Measurements from ENCODE around the gene ZFAND2A.
"Not testable (repeated sequence)": the region's sequence is repeated elsewhere in the genome, so short reads cannot be mapped to it uniquely, and the experiment has no call there.

ZFAND2A gene

DNA sequence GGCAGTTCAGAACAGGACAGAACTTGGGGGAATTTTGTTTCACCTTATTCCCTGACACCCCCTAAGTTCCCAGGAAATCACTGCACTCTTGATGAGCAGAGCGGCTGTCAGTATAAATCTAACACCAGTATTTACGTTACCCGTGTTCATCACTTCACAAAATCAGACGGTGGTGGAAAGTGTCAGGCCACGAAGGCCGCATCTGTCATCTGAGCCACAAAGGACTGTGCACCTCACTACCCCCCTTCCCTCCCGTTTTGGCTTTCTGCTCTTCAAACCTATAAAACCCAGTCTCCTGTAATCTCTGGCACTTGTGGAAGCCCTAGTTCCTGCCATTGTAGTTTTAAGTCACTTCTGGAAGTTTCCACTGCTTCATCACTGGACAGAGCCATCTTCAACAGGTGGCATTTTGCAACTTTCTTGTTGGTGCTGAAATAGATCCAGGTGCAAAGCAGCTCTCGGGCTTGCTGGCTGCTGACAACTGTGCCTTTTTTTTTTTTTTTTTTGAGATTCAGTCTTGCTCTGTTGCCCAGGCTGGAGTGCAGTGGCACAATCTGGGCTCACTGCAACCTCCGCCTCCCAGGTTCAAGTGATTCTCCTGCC is 9.5 kb downstream of the ZFAND2A start:
- DNase-seq, result no peak

DNA sequence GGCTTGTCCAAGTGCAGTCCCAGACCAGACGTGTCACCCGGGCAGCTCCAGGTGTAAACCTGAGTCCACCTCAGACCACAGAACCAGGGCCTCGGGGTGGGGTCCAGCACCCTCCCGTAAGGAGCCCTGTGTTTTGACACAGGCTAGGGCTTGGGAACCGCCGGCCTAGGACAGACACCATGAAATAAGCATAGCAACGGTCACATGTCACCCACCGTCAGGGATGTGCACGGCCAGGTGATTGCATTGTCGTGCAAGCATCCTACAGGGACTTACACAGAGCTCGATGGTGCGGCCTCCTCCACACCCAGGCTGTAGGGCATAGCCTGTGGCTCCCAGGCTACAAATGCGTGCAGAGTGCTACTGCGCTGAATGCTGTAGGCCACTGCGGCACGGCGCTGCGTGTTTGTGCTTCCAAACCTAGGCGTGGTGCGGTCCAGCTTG is 10.6 kb downstream of the ZFAND2A start:
- DNase-seq, result no peak

DNA sequence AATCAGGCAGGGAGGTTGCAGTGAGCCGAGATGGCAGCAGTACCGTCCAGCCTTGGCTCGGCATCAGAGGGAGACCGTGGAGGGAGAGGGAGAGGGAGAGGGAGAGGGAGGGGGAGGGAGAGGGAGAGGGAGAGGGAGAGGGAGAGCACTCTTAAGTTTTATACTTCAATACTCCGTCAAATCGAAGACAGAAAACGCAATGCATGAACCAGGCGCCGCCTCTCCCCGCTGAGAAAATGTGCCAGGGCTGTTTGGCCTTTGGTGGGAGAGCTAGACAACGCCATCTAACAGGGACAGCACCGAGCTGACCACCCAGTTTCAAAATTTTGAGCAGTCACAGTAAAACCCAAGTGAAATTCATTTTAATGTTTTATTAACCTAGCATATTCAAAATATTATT is 12.1 kb downstream of the ZFAND2A start:
- DNase-seq, result not testable (repeated sequence)

DNA sequence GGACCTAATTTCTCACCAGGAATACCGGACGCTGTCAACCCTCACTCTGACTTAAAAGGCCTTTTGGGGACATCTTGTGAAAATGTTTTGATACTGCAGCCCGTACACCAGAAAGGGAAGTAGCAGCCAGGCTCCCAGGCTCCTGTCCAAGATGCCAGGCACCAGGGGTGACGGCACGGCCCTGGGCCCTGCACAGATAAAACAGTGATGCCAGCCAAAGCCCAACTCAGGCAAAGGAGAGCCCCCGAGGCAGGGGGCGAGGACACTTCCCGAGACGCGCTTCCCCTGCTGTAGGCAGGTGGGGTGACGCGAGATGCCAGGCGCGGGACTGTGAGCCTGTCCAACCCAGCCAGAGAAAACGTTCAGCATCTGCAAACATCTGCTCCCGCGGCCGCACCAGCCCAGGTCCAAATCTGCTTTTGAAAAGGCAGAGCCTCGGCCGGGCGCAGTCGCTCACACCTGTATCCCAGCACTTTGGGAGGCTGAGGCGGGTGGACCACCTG is 15.7 kb downstream of the ZFAND2A start:
- no peak for DNase-seq

DNA sequence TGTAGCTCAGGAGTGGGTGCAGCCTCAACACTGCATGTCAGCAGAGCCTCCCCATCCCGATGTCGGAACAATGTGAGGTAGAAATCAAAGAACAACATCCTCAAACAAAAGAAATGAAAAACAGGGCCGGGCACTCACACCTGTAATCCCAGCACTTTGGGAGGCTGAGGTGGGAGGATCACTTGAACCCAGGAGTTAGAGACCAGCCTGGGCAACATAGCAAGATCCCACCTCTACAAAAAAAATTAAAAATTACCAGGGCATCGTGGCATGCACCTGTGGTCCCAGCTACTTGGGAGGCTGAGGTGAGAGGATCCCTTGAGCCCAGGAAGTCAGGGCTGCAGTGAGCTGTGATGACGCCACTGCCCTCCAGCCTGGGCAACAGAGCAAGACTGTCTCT is 17.0 kb downstream of the ZFAND2A start:
- DNase-seq, result not testable (repeated sequence)

DNA sequence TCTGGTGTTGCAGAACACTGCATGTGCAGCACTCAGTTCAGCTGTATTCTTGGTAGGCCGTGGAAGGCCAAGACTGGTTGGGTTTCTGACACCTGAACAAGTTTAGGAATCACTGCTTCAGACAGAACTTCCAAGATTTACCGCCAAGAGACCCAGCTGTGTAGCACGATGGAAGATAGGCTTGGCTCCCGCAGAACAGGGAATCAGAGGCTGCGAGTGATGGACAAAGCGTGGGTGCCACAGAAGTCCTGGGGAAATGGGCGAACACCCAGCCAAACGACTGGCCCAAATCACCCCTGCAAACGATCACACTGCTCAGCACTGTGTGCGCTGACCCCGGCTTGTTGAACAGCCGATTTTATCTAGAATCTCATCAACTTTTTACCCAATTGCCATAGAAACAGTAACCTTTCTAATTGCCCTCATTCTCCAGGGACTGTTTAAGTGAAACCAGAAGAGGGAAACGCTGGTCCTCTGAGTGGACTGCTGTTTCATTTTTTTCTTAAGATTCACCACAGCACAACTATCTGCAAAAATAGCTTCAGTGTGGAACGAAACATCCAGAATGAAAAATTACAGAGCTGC is 17.9 kb downstream of the ZFAND2A start:
- no peak for DNase-seq

DNA sequence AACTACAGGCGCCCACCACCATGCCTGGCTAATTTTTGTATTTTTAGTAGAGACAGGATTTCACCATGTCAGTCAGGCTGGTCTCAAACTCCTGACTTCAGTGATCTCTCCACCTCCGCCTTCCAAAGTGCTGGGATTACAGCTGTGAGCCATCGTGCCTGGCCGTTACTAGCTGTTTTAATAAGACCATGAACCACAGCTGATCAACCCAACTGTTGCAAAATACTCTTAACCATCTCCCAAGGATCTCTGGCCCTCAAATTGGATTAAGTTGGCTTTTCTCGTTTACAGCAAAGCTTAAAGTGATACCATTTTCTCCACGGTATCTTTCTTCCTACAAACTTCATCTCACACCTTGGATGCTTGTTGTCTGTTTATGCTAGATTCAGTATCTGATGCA is 18.3 kb downstream of the ZFAND2A start:
- no peak for DNase-seq

DNA sequence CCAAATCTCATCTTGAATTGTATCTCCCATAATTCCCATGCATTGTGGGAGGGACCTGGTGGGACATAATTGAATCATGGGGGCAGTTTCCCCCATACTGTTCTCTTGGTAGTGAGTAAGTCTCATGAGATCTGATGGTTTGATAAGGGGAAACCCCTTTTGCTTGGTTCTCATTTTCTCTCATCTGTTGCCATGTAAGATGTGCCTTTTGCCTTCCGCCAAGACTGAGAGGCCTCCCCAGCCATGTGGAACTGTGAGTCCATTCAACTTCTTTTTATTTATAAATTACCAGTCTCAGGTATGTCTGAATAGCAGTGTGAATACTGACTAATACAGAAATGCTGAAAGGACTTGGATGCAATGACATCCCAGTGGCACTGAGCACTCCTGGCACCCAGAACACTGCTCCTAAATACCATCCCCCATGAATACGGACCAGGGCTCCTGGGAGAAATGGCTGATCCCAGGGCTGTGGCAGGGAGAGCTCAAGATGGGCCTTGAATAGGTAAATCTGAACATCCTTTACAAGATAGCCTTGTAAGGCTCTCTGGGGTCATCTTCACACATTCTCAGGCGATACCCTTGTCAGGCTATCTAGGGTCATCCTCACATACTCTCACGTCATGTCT is 19.4 kb downstream of the ZFAND2A start:
- no peak for DNase-seq

DNA sequence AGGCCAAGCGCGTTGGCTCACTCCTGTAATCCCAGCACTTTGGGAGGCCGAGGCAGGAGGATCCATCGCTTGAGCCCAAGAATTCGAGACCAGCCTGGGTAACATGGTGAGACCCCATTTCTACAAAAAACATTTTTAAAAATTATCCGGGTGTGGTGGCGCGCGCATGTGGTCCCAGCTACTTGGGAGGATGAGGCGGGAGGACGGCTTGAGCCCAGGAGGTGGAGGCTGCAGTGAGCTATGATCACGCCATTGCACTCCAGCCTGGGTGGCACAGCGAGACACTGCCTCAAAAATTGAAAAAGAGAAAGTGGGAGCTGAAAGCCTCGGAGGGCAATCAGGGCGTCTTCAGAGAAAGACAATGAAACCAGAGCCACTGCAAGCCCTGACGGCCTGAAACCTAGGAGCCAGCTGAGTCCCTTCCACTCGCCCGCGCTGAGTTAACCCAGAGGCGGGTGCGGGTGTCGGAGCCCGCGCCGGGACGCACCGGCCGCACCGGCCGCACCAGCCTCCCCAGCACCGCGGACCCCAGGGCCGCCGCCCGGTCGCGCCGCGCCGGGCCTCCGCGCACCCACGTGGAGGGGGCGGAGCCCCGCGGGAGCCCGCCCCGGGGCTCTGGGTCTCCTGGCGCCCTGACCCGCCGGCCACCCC is 22.4 kb downstream of the ZFAND2A start:
- DNase-seq, result no peak

DNA sequence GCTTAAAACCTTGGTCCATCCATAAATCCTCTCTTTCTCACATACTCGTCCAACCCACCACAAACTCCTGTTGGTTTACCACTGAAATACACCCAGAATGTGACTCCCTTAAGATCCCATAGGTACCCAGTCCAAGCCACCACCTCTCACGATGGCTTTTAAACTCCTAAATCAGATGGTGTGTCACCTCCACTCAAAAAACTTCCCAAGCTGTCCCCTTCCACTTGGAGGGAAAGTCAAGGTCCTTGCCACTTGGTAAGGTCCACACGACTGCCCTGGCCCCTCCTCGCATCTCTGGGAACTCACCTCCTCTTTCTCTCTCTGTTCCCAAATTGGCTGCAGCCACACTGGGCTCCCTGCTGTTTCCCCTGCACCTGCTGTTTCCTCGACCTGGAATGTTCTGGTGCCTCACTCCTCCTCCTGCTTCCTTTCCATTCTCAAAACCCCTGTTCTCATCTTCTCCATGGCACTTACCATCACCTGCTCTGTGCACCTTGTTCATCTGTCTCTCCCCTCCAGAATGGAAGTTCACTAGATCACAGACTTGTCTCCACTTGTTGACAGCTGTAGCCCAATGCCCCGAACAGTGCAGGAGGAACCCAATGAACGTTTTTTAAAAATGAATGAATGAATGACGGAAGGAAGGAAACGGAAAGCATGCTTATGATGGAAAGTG is 23.0 kb downstream of the ZFAND2A start:
- DNase-seq, result no peak

DNA sequence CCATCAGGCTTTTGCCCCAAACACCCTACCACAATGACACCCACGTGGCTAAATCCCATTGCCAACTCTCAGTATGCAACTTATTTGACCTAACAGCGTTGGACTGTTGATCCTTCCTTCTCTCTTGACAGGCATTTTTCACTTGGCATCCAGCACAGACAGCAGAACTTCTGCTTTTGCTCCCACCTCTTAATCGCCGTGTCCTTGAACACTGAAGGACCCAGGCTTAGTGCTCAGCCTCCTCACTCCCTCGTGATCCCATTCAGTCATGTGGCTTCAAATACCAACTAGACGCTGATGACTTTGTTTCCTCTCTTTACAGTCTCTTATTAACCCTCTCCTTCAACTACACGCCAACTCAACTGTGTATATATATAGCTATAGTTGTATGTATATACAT is 25.0 kb downstream of the ZFAND2A start:
- no peak for DNase-seq

DNA sequence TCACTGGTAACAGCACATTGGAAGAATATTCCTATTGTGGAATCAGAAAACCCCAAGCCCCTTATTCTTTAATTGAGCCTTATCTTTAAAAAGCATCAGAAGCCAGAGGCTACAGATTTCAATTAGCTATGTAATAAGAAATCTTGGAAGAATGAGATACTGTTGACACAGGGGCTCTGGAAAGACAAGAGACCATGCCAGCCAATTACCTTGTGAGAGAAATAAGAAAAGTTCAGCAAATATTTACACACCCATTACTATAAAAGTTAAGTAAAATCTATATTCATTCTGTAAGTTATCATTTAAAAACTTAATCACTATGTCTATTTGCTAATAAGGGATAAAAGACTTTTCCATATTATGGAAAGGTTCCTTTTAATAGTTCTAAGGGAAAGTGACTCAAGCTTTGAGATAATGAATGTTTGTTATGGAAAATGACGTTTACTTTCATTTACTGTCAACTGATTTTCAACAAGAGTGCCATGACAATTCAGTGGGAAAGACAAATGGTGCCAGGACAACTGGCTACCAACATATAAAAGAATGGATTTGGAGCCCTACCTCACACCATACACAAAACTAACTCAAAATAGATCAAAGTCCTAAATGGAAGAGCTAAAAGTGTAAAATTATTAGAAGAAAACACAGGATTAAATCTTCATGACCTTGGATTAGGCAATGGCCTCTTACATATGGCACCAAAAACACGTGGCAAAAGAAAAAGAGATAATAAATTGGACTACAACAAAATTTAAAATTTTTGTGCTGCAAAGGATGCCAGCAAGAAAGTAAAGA is 28.3 kb downstream of the ZFAND2A start:
- DNase-seq, result no peak

DNA sequence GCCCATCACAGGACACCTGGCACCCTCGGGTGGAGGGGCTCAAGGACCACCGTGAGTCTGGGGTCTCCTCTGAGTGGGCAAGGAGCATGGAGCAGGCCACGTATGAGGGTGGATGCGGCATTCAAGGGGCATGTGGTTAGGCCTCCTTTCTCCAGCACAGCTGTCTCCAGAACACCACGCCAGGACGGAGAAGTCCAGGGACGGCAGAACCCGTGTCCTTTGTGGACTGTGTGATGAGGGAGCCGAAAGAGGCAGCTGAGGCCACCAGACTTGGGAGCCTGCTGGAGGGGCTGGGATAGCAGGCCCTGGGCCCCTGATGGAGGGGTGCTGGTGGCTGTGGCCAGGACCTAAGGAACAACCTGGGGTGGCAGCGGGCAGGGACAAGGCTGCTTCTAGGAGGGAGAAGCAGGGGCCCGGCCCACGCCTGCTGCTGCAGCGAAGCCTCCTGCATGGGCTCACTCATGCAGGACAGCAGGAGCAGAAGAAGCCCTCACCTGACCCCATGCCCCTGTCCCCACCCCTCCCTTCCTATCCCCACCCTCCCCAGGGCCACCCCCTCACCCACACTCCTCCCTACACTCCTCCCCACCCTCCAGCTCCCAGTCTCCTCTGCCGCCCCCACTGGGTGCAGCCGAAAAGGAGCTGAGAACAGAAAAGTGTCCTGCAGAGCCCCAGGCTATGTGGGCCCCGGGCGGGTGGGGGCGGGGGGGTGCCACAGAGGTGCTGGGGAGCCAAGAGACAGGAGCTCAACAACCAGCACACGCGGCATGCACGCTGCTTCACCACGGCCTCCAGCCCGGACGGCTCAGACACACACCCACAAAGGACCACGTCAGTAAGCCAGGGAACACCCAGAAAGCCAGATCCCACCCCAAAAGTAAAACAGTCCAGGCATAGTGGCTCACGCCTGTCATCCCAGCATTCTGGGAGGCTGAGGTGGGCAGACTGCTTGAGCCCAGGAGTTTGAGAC is 29.7 kb downstream of the ZFAND2A start:
- DNase-seq, result no peak

DNA sequence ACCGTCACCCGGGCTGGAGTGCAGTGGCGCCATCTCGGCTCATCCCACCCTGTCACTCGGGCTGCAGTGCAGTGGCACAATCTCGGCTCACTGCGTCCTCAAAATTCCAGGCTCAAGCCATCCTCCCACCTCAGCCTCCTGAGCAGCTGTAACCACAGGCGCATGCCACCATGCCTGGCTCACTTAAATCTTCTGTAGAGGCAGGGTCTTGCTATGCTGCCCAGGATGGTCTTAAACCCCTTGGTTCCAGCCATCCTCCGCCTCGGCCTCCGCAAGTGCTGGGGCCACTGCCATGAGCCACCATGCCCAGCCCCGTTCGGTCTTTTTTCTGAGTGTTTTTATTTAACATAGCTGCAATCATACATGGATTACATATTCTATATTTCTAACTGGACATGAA is 30.6 kb downstream of the ZFAND2A start:
- DNase-seq, result no peak

DNA sequence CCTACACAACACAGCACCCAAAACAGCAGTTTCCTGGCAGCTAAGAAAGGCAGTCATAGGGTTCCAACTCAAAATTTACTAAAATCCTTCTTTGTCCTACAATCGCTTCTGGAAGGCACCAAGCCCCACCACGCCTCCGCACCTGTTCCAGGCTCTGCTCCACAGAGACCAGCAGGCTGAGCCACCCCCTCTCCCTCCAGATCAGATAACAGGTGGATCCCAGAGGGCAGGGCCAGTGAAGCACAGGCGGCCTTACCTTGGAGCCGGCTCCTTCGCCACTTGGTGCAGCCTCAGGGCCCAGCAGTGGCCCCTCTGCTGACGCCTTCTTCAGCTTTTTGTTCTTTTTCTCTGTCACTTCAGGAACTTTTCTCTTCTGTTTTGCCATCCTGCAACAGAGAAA is 33.0 kb downstream of the ZFAND2A start:
- DNase-seq, result no peak

DNA sequence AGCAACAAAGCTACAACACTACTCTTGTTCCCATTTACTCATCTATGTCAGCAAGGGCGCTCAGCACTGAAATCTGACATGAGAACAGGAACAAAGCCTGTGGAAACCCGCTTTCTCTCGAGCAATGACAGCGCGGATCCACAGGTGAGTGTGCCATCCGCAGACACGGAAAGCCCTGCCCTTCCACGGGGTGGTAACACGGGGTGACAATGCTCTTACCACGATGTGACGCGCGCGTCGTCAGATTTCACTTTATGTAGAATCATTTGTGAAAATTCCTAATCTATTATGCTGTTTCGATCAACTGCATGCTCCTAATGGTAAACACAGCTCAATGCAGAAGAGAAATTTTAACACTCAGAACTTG is 34.4 kb downstream of the ZFAND2A start:
- no peak for DNase-seq

DNA sequence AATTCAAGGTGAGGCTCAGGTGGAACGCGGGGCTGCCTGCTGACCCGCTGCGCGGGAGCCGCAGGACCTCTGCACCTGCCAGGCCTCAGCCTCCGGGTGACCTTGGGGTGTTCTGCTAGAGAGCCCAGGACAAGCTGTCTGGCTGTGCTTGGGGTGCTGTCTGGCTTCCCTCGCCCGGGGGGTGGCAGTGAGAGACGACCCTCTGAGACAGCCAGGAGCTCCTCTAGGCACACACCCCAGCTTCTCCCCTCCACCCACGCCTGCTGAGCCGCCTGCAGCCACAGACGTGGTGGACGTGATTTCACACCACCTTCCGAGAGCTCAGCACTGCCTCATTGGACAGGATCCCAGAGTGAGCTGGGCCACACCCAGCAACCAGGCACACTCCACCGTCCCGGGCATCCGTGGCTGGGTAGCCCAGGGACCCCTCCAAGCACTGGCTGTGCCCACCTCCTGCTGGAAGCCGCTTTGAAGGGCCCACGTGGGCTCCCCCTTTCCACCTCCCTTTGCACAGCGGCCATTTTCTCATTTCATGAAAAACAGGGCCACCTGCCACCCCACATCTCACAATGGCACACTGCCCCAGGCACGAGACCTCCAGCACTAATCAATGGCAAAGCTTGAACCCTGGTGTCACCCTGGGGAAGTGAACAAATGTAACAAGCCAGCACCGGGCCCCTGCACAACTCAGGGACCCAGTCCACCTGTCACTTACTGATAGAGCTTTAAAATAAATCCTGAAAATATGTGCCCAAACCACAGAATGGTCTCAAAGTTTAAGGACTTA is 35.0 kb downstream of the ZFAND2A start:
- DNase-seq, result no peak

DNA sequence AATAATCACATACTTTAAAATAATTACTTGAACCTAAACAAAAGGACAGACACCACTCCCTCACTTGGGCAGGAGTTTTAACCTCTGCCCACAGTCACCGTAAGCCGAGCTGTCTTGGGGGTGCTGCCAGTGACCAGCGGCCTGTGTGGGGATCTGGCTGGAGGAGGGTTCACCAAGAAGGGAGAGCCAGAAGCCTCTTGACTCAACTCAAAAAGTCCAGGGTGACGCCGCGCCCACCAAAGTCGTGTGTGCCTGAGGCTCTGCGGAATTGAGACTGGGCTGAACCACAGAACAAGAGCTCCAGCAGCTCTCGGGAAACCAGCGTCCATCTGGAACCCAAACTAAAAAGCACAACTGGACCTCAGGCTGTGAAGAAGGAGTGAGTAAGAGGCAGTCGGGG is 35.8 kb downstream of the ZFAND2A start:
- DNase-seq, result no peak

DNA sequence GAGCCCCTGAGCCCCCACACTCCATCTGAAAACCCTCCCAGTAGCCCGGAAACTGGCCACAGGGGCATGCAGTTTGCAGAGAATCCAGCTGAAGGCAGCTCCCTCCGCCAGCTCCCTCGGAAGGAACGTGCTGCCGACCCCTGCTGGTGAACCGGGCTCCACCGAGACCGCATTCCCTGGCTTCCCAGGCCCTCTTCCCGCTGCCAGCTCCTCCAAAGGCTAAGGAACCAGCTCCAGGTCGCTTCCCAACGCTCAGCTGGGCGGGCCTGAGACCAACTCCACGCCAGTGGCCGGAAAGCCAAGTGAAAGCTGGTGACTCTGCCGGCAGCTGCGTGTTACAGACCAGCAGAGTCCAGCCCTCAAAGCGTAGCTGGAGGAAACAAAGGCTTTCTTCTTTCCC is 36.3 kb downstream of the ZFAND2A start:
- no peak for DNase-seq

DNA sequence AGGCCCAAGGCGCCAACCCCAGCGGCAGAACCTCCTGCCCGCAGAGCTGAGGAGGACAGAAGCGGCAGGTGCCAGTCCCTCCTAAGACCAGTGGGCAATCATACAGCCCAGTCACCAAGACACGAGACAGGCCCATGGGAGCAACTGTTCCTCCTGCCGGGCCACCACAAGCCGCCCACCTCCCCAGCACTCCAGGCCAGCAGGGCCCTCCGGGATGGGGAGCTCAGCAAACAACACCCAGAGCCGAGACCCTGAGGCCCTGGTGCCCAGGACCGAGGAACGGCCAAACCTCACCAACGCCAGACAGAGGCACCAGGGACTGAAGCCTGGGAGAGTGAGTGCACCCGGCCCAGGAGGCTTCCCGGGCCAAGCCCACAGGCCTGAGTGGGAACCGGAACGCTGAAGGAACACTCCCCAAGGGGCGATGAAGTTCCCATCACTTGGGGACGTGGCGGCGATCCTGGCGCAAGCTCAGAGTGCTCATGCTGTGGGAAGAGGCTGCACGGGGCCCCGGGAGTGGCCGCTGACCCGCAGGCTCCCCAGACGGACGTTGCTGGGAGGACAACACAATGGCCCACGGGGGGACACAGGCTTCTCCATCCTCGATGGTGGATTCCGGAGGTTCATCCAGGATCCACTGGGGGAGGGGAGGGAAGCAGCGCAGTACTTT is 37.0 kb downstream of the ZFAND2A start:
- DNase-seq, result no peak

Data from stimulated activated CD4-positive, alpha-beta T cell treated with anti-CD3 and anti-CD28 coated beads, Interleukin-12 subunit alpha, Interleukin-12 subunit beta, amount 100 ng/mL, for 4 hours (primary cell).